B cell (primary cell): ENCODE data around the gene NCOA7. TPM values are rescaled to one million over a fixed set of nuclear protein-coding genes. Genes with fewer than 3 reads are reported as not detected.

ENCODE experiments used
- ATAC-seq: fragments of 200-7000 bp; cut with Tn5 transposase; one replicate; pipeline ENCODE4 v1.10.0; 2021; ENCODE audit warnings: low read depth, mild to moderate bottlenecking, moderate number of reproducible peaks, moderate library complexity
- CTCF ChIA-PET: fragments of 350-600 bp; sonication (Branson Sonifier 250); formaldehyde crosslinking; loops from one replicate; lab custom pipeline; 2021; ENCODE audit warnings: antibody characterized with exemption, inconsistent platforms; lab: Charles Lee
- POLR2A ChIA-PET: fragments of 350-600 bp; sonication (Branson Sonifier 250); formaldehyde crosslinking; loops from one replicate; lab custom pipeline; 2021; ENCODE audit warnings: antibody characterized with exemption; lab: Charles Lee
- DNase-seq: peaks from one replicate; pipeline ENCODE4 v3.0.0; 2013
- H2AFZ ChIP-seq: 2 replicates; pipeline ENCODE4 v1.6.1; 2012; ENCODE audit warnings: mild to moderate bottlenecking, low read depth, low read length; ENCODE audit not compliant: insufficient read depth, poor library complexity, severe bottlenecking
- H3K27ac ChIP-seq, 2 donors: 1 replicate in 1 of 2; 2 replicates in 1 of 2; pipeline ENCODE4 v1.5.1; 2012 to 2013; ENCODE audit warnings: low read length in 2 of 2, mild to moderate bottlenecking in 2 of 2, moderate library complexity in 1 of 2
- H3K27me3 ChIP-seq, 4 experiments: fragments of 200-600 bp in 1 of 4; sonication (generic) in 1 of 4; replicated peaks in 1 of 4; 1 replicate in 2 of 4; 2 replicates in 2 of 4; pipeline versions ENCODE4 v1.6.1 to v1.7.0; 2013 to 2016; ENCODE audit warnings: low read length in 3 of 4, mild to moderate bottlenecking in 2 of 4, mixed read lengths in 1 of 4, moderate library complexity in 1 of 4; ENCODE audit not compliant: insufficient read depth in 4 of 4, control insufficient read depth in 3 of 4; ENCODE audit errors: control extremely low read depth in 1 of 4
- H3K36me3 ChIP-seq, 2 experiments: replicated peaks in 1 of 2; 1 replicate in 1 of 2; 2 replicates in 1 of 2; pipeline versions ENCODE4 v1.6.1 to v1.7.1; 2013; ENCODE audit warnings: low read length in 1 of 2; ENCODE audit not compliant: insufficient read depth in 2 of 2, control insufficient read depth in 1 of 2; ENCODE audit errors: control extremely low read depth in 1 of 2, extremely low read depth in 1 of 2
- H3K4me1 ChIP-seq, 2 donors: fragments of 200-600 bp in 1 of 2; sonication (generic) in 1 of 2; 1 replicate in 1 of 2; 2 replicates in 1 of 2; pipeline versions ENCODE4 v1.5.1 to v1.6.1; 2013 to 2017; ENCODE audit warnings: low read length in 2 of 2; ENCODE audit not compliant: control insufficient read depth in 2 of 2, insufficient read depth in 2 of 2
- H3K4me2 ChIP-seq: replicated peaks from 2 replicates; pipeline ENCODE3; 2012; ENCODE audit warnings: mild to moderate bottlenecking, low read depth, low read length; ENCODE audit not compliant: poor library complexity, severe bottlenecking
- H3K4me3 ChIP-seq, 5 experiments: fragments of 200-600 bp in 1 of 5; sonication (generic) in 1 of 5; 1 replicate in 3 of 5; 2 replicates in 2 of 5; pipeline versions ENCODE4 v1.5.1 to v1.7.0; 2011 to 2016; ENCODE audit warnings: low read length in 4 of 5, mild to moderate bottlenecking in 4 of 5, low read depth in 2 of 5, control low read depth in 1 of 5, moderate library complexity in 1 of 5; ENCODE audit not compliant: insufficient read depth in 1 of 5; ENCODE audit errors: control extremely low read depth in 1 of 5, extremely low read depth in 1 of 5
- H3K79me2 ChIP-seq: fragments of 200-600 bp; sonication (generic); one replicate; pipeline ENCODE4 v1.6.0; 2016; ENCODE audit warnings: low read length; ENCODE audit not compliant: control insufficient read depth, insufficient read depth
- H3K9ac ChIP-seq: fragments of 200-600 bp; sonication (generic); 2 replicates; pipeline ENCODE4 v1.6.1; 2017; ENCODE audit warnings: mild to moderate bottlenecking, low read length, moderate library complexity
- H3K9me3 ChIP-seq, 3 donors: one replicate each; pipeline versions ENCODE4 v1.6.1 to v1.7.1; 2013; ENCODE audit warnings: low read length in 2 of 3; ENCODE audit not compliant: control insufficient read depth in 2 of 3, insufficient read depth in 1 of 3; ENCODE audit errors: control extremely low read depth in 1 of 3
- H4K20me1 ChIP-seq: 2 replicates; pipeline ENCODE4 v1.6.0; 2012; ENCODE audit warnings: mild to moderate bottlenecking, low read length; ENCODE audit not compliant: insufficient read depth, control insufficient read depth, poor library complexity, severe bottlenecking
- H3K27ac Mint-ChIP-seq: one replicate; pipeline ENCODE4 v1.8.0; 2021; ENCODE audit warnings: mixed read lengths
- H3K27me3 Mint-ChIP-seq: one replicate; pipeline ENCODE4 v1.8.0; 2021; ENCODE audit warnings: mixed read lengths
- H3K4me1 Mint-ChIP-seq: one replicate; pipeline ENCODE4 v1.8.0; 2021; ENCODE audit warnings: mixed read lengths
- H3K4me3 Mint-ChIP-seq: one replicate; pipeline ENCODE4 v1.8.0; 2021; ENCODE audit warnings: mixed read lengths
- H3K9me3 Mint-ChIP-seq: one replicate; pipeline ENCODE4 v1.8.0; 2022; ENCODE audit warnings: mixed read lengths; ENCODE audit not compliant: insufficient read depth
- EZH2 ChIP-seq: IDR thresholded peaks from 2 replicates; pipeline ENCODE4 v1.6.1; 2012; ENCODE audit warnings: borderline replicate concordance, low read depth, mild to moderate bottlenecking, moderate library complexity, low read length; ENCODE audit not compliant: insufficient read depth, poor library complexity, severe bottlenecking
- WGBS: methylation state at CpG from one replicate; pipeline ENCODE4 v1.1.5; 2013; ENCODE audit warnings: missing lambda C conversion rate; ENCODE audit not compliant: insufficient coverage; 5-methylcytosine and 5-hydroxymethylcytosine counted together
- intact Hi-C: fragments of 100-400 bp; cut with micrococcal nuclease; formaldehyde crosslinking; loops from one replicate; pipeline ENCODE4 v1.10.0; 2022
- polyA plus RNA-seq: library from polyadenylated mRNA; depleted of rRNA; stranded (reverse); fragments of >200 nt; gene quantifications from 2 replicates; pipeline ENCODE4 v1.2.3, GENCODE V29; 2012
- total RNA-seq, 2 donors: library from RNA; stranded (reverse); fragments of 120-200 nt in 1 of 2; gene quantifications; 1 replicate in 1 of 2; 2 replicates in 1 of 2; pipeline versions ENCODE4 v1.2.3 to v1.2.4, GENCODE V29; 2013 to 2022
- TF ChIP-seq, protein P1 (sequence below): fragments of 200-600 bp; IDR thresholded peaks from one replicate; pipeline ENCODE4 v1.8.0; 2022; ENCODE audit warnings: antibody characterized with exemption, mild to moderate bottlenecking

NCOA7 gene
- total and polyA plus RNA-seq, 2 donors (not counting 1 experiment from before 2014, with no cell fraction given) = 10.9 to 27.4 TPM

DNA sequence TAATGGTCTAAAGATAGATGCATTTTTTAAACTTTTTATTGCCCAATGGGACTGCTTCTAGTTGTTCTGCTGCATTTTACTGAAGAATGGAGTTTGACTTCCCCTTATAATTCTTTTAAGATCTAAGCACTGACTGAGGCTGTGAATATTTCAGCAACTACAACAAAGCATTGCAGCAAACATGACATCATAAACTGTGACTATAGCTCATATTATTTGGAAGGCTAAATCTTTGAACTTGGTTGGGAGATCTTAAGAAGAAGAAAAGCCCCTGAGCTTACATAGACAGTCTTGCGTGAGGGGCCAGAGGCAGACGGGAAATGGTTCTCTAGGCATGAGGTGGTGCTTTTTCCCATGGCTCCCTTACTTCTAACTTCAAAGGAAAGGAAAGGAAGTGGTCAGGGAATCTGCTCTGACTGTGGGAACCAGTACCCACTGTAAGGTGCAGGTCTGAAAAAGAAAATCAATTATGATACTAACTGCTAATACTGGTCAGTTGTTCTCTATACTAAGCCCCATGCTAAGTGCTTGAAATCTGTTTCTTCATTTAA lies 26.6 kb upstream of the NCOA7 start:
- Histone ChIP-seq H2AFZ (no peak overlapping the region), H3K27ac (no peak overlapping the region), H3K27me3 (peaks cover 0 to 14% (median 8%) of the 10 kb centered on the region in 4 experiments), H3K36me3 (no peaks in the 10 kb centered on the region), H4K20me1 (no peaks in the 10 kb centered on the region), H3K4me2 (no peak overlapping the region), H3K79me2 (no peaks in the 10 kb centered on the region), H3K4me1 (no peaks in the 10 kb centered on the region), H3K9me3 (peaks cover 0 to 4% (median 0%) of the 10 kb centered on the region in 3 donors), H3K9ac (no peak overlapping the region), H3K4me3 (no peak overlapping the region)
- Mint-ChIP-seq H3K4me3 (no peak overlapping the region), H3K9me3 (no peaks in the 10 kb centered on the region), H3K4me1 (peaks cover 1% of the 10 kb centered on the region), H3K27ac (no peak overlapping the region), H3K27me3 (peaks cover 55% of the 10 kb centered on the region)
- CTCF ChIA-PET = interaction anchor here (0.7 to 10.2 kb wide), 8 partner anchors 8 to 453 kb away, joined by 3 to 114 read pairs (median 4); partner anchors contain the start of gene HINT3
- POLR2A ChIA-PET = no interaction called here
- DNase-seq (no peak), ATAC-seq (no peak)
- no CpG with 5 or more reads among the region's 2 CpGs for WGBS
- TF ChIP-seq EZH2 = no peak
- TF ChIP-seq, protein P1, sequence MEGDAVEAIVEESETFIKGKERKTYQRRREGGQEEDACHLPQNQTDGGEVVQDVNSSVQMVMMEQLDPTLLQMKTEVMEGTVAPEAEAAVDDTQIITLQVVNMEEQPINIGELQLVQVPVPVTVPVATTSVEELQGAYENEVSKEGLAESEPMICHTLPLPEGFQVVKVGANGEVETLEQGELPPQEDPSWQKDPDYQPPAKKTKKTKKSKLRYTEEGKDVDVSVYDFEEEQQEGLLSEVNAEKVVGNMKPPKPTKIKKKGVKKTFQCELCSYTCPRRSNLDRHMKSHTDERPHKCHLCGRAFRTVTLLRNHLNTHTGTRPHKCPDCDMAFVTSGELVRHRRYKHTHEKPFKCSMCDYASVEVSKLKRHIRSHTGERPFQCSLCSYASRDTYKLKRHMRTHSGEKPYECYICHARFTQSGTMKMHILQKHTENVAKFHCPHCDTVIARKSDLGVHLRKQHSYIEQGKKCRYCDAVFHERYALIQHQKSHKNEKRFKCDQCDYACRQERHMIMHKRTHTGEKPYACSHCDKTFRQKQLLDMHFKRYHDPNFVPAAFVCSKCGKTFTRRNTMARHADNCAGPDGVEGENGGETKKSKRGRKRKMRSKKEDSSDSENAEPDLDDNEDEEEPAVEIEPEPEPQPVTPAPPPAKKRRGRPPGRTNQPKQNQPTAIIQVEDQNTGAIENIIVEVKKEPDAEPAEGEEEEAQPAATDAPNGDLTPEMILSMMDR = no peak
- intact Hi-C loops = no loop called here

DNA sequence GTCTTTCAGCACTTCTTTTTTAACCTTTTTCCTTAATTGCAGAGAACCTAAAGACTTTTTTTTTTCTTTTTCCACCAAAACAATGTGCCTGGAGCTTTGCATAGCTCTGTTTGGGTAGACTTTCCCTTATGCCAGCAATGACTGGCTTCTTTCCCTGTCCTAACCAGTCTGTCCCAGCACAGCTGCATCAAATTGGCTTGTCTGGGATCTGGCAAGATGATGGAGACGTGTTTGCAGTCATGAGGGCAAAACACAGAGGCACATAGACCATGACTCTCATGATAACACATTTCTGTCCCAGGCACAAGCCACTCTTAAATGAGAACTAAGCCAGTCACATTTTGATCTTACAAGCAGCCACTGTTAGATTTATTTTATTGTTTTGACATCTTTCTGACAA lies 24.8 kb upstream of the NCOA7 start:
- Histone ChIP-seq H3K9me3 (no peaks in the 10 kb centered on the region), H3K36me3 (no peaks in the 10 kb centered on the region), H3K4me3 (no peak overlapping the region), H3K79me2 (no peaks in the 10 kb centered on the region), H4K20me1 (no peaks in the 10 kb centered on the region), H2AFZ (no peak overlapping the region), H3K27me3 (peaks cover 0 to 14% (median 6%) of the 10 kb centered on the region in 4 experiments), H3K9ac (no peak overlapping the region), H3K4me1 (no peaks in the 10 kb centered on the region), H3K4me2 (no peak overlapping the region), H3K27ac (no peak overlapping the region)
- no peak overlapping the region for H3K4me3 Mint-ChIP-seq
- peaks cover 51% of the 10 kb centered on the region for H3K27me3 Mint-ChIP-seq
- DNase-seq (no peak), ATAC-seq (no peak)
- POLR2A ChIA-PET = no interaction called here
- H3K27ac Mint-ChIP-seq = no peak overlapping the region
- intact Hi-C loops = no loop called here
- no peak for TF ChIP-seq EZH2
- TF ChIP-seq, protein P1 = no peak
- H3K4me1 Mint-ChIP-seq = no peaks in the 10 kb centered on the region
- WGBS = 78% methylated on average over 1 of the region's 1 CpG
- no peaks in the 10 kb centered on the region for H3K9me3 Mint-ChIP-seq
- CTCF ChIA-PET = interaction anchor here (3.1 to 10.2 kb wide), 4 partner anchors 11 to 454 kb away, joined by 6 to 114 read pairs (median 34); partner anchors contain the start of genes HEY2 and HINT3
